Heart left ventricle (tissue), 16 donors: ENCODE results near the gene CELF4. TPM values are rescaled to one million over a fixed set of nuclear protein-coding genes. Genes with fewer than 3 reads are reported as not detected.

Experiments used
- ATAC-seq, 4 donors: fragments of 200-7000 bp; cut with Tn5 transposase; one replicate each; pipeline ENCODE4 v1.9.1; 2020 to 2022; ENCODE audit warnings: moderate library complexity in 4 of 4, mild to moderate bottlenecking in 3 of 4, moderate number of reproducible peaks in 1 of 4
- DNase-seq, 5 donors: peaks; one replicate each; pipeline ENCODE4 v3.0.0-alpha.2; 2020
- H3K27ac ChIP-seq, 12 donors: fragments of 200-600 bp; sonication (generic) in 4 of 12; one replicate each; pipeline versions ENCODE4 v1.5.0 to v1.8.0; 2016 to 2022; ENCODE audit warnings: mild to moderate bottlenecking in 2 of 12
- H3K27me3 ChIP-seq, 9 donors: fragments of 200-600 bp; sonication (generic) in 2 of 9; one replicate each; pipeline versions ENCODE4 v1.5.1 to v1.8.0; 2016 to 2022; ENCODE audit warnings: mild to moderate bottlenecking in 3 of 9
- H3K36me3 ChIP-seq, 9 donors: fragments of 200-600 bp; sonication (generic) in 2 of 9; one replicate each; pipeline versions ENCODE4 v1.5.0 to v1.8.0; 2018 to 2022; ENCODE audit warnings: mild to moderate bottlenecking in 2 of 9
- H3K4me1 ChIP-seq, 12 donors: fragments of 200-600 bp; sonication (generic) in 4 of 12; one replicate each; pipeline versions ENCODE4 v1.5.0 to v1.8.0; 2016 to 2022; ENCODE audit warnings: mild to moderate bottlenecking in 3 of 12
- H3K4me3 ChIP-seq, 12 donors: fragments of 200-600 bp; sonication (generic) in 4 of 12; one replicate each; pipeline versions ENCODE4 v1.5.0 to v1.8.0; 2017 to 2022; ENCODE audit warnings: mild to moderate bottlenecking in 9 of 12, moderate library complexity in 4 of 12
- H3K9me3 ChIP-seq, 12 donors: fragments of 200-600 bp; sonication (generic) in 4 of 12; one replicate each; pipeline versions ENCODE4 v1.5.0 to v1.8.0; 2016 to 2022; ENCODE audit warnings: mild to moderate bottlenecking in 1 of 12
- POLR2A ChIP-seq, 2 donors: fragments of 450-650 bp; IDR thresholded peaks; one replicate each; pipeline ENCODE4 v1.6.1; 2017; ENCODE audit warnings: antibody characterized with exemption in 2 of 2, mild to moderate bottlenecking in 2 of 2, moderate library complexity in 2 of 2
- WGBS, 4 donors: extraction: QIAGEN DNeasy Blood & Tissue Kit in 2 of 4; methylation state at CpG; one replicate each; pipeline versions ENCODE4 v1.1.5 to v1.1.7; 2013 to 2018; 5-methylcytosine and 5-hydroxymethylcytosine counted together
- intact Hi-C, 10 donors: fragments of 100-400 bp; cut with DNase I; formaldehyde crosslinking; loops; one replicate each; pipeline versions ENCODE4 v1.11.1 to v1.14.2; 2022
- polyA plus RNA-seq, 2 donors: library from polyadenylated mRNA; stranded (reverse); fragments of 200-250 nt; gene quantifications; one replicate each; pipeline ENCODE4 v1.2.3, GENCODE V29; 2013
- total RNA-seq, 9 donors: library from RNA; depleted of rRNA in 2 of 9; stranded (reverse); fragments of >200 nt in 2 of 9; fragmentation: NEBNext Ultra II Directional in 3 of 9; extraction: Animal tissue kit (Norgen Biotek cat#: 25700) in 3 of 9; gene quantifications; one replicate each; pipeline versions ENCODE4 v1.1.0 to v1.2.4, GENCODE V29; 2016 to 2023
- TF ChIP-seq, protein P1 (sequence below), 12 donors: fragments of 200-600 bp; sonication (generic) in 4 of 12; IDR thresholded peaks; one replicate each; pipeline versions ENCODE4 v1.5.0 to v1.8.0; 2018 to 2022; ENCODE audit warnings: antibody characterized with exemption in 12 of 12, mild to moderate bottlenecking in 5 of 12
- donor health status: ischemic (EF 13 %, LVEDD 7.1; RV severe dilation, severe dysfunction).
- donor health status: healthy with polysubstance abuse.
- donor health status: DM: no; HTN: yes; CAD: no.
- donor health status: DM: no; HTN: no; CAD: no.
- donor health status: ischemic (EF 25% LVEDD 6.9; RV normal size, moderate dysfunction).
- donor health status: ischemic (EF 25% LVEDD 5.7; RV mildly dilated, moderate dysfunction).
- donor health status: healthy.
- donor health status: DM: yes; HTN: yes; CAD: no.
- donor health status: ischemic (EF 35%, LVEDD 5.7; RV mildly dilated, moderate dysfunction).
- donor health status: nonischemic (EF 11% LVEDD 7.7; RV severe dilation, severe dysfunction).
- donor health status: DM: yes; HTN: yes; CAD: no.
- donor health status: PGD.
- donor health status: ischemic (EF 29% LVEDD 5.4; RV normal size, mild dysfunction).
- donor health status: nonischemic (EF 23%, LVEDD 6.1; RV moderate dilation, normal function).

Gene CELF4
- total and polyA plus RNA-seq, 11 donors = 0.11 to 0.67 (median 0.40) TPM; not detected in 3

DNA sequence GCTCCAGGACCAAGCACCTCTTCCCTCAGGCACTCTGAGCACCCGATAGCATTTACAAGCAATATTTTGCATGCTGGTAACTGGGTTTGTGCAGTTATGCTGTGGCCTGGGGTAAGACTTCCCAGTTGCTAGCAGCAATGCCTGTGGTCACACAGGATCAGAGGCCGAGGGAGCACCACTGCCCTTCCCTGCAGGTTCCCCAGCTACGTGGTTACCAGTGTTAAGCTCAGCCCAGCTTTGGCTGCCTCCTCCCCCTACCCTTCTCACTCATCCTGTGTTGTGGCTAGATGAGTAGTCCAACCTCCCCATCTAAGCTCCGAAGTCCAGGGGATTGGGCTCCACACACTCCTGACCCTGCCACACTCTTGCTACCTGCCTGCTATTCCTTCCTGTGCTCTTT lies 141.1 kb downstream of the CELF4 start:
- no peak overlapping the region for H3K4me3 ChIP-seq
- TF ChIP-seq, protein P1, sequence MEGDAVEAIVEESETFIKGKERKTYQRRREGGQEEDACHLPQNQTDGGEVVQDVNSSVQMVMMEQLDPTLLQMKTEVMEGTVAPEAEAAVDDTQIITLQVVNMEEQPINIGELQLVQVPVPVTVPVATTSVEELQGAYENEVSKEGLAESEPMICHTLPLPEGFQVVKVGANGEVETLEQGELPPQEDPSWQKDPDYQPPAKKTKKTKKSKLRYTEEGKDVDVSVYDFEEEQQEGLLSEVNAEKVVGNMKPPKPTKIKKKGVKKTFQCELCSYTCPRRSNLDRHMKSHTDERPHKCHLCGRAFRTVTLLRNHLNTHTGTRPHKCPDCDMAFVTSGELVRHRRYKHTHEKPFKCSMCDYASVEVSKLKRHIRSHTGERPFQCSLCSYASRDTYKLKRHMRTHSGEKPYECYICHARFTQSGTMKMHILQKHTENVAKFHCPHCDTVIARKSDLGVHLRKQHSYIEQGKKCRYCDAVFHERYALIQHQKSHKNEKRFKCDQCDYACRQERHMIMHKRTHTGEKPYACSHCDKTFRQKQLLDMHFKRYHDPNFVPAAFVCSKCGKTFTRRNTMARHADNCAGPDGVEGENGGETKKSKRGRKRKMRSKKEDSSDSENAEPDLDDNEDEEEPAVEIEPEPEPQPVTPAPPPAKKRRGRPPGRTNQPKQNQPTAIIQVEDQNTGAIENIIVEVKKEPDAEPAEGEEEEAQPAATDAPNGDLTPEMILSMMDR (IDR thresholded peaks at IDR 0.05) = no peak
- no peak for TF ChIP-seq POLR2A (IDR thresholded peaks at IDR 0.05)
- intact Hi-C loops = no loop called here
- no peak for DNase-seq
- no peak overlapping the region for H3K27ac ChIP-seq
- no peak for ATAC-seq
- 77 to 89% (median 85%) methylated on average over 4 of the region's 4 CpGs for WGBS, 4 donors
- H3K9me3 ChIP-seq = no peaks in the 10 kb centered on the region
- no peaks in the 10 kb centered on the region for H3K36me3 ChIP-seq
- no peaks in the 10 kb centered on the region for H3K4me1 ChIP-seq
- no peaks in the 10 kb centered on the region for H3K27me3 ChIP-seq

DNA sequence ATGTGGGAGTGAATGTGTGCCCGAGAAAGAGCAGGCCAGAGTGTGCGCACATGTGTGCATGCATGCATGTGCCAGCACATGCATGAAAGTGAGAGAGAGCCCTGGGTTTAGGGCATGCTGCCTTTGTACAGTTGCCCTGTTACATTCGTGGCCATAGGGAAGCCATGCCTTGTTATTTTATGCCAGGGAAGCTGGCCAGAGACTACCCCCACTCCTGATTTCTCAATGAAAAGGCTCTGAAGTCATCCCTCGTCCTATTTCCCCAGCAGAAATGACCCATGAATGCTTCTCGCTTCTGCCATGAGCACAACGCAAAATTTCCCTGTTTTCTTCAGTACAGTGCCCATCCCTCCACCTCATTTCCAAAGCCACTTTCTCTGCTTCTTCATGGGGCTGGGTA lies 143.0 kb downstream of the CELF4 start:
- no peak overlapping the region for H3K27ac ChIP-seq
- H3K4me3 ChIP-seq = no peak overlapping the region
- DNase-seq (no peak), ATAC-seq (no peak)
- no peaks in the 10 kb centered on the region for H3K4me1 ChIP-seq
- TF ChIP-seq, protein P1 (IDR thresholded peaks at IDR 0.05) = no peak
- no peak for TF ChIP-seq POLR2A (IDR thresholded peaks at IDR 0.05)
- intact Hi-C loops = no loop called here
- 67 to 78% (median 74%) methylated on average over 6 of the region's 6 CpGs for WGBS, 4 donors
- no peaks in the 10 kb centered on the region for H3K36me3 ChIP-seq
- H3K27me3 ChIP-seq = no peaks in the 10 kb centered on the region
- H3K9me3 ChIP-seq = no peaks in the 10 kb centered on the region

DNA sequence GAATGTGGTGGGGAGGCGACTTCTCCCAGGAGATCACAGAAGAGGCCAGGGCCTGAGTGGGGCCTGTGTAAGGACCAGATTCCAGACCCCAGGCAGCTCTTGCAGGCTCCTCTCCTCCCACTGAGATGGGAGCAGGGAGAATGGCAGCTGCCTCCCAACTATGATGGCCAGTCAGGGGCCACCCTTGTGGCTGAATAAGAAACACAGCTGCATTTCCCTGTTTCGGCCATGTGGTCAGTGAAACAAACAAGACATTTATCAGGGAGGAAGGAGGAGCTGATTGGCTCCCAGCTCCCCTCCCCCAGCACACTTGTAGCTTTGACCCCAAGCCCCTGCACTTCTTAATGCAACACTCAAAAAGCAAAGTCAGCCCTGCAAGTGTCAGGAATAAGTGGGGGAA lies 143.5 kb downstream of the CELF4 start:
- no peak overlapping the region for H3K4me3 ChIP-seq
- no peaks in the 10 kb centered on the region for H3K27me3 ChIP-seq
- TF ChIP-seq POLR2A (IDR thresholded peaks at IDR 0.05) = no peak
- TF ChIP-seq, protein P1 (IDR thresholded peaks at IDR 0.05) = no peak
- ATAC-seq = no peak
- intact Hi-C loops = no loop called here
- H3K4me1 ChIP-seq = no peaks in the 10 kb centered on the region
- no peak for DNase-seq
- 63 to 68% (median 65%) methylated on average over 2 of the region's 2 CpGs for WGBS, 4 donors
- H3K36me3 ChIP-seq = no peaks in the 10 kb centered on the region
- no peaks in the 10 kb centered on the region for H3K9me3 ChIP-seq
- no peak overlapping the region for H3K27ac ChIP-seq

DNA sequence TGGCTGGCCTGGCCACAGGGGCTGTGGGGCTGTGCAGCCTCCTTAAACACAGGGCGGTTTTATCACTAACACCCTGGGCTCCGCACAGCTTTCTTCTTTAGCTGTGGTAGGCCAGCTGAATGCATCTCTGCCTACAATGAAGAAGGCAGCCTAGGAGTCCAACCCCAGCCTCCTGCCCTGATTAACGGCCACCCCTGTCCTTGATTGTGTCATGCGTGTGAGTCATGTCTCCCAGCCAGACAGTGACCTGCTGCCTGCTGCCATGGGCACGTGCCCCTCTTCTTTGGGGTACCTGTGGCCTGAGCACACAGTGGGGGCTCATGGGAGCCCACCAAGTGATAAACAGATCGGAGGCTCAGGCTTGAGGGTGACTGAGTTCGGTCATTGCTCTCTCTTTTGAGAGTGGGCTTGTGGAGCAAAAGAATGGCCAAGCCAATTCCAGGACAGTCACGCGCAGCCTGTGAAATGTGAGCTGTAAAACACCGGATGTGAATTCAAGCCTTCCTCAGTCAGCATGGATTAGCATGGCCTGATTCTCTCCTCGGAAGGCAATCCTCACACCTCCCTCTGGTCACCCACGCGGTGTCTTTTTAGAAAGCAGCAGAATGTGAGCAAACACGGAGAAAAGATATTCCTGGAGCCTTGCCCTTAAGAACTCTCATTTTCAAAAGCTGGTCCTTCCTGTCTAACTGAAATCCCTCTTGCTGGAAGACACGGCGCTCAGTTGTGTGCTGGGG lies 144.1 kb downstream of the CELF4 start:
- intact Hi-C loops = no loop called here
- Histone ChIP-seq H3K9me3 (no peaks in the 10 kb centered on the region), H3K27me3 (no peaks in the 10 kb centered on the region), H3K27ac (no peak overlapping the region), H3K4me1 (no peaks in the 10 kb centered on the region), H3K36me3 (no peaks in the 10 kb centered on the region), H3K4me3 (no peak overlapping the region)
- DNase-seq (no peak), ATAC-seq (no peak)
- no peak for TF ChIP-seq POLR2A (IDR thresholded peaks at IDR 0.05)
- TF ChIP-seq, protein P1 (IDR thresholded peaks at IDR 0.05) = no peak
- 76 to 79% (median 78%) methylated on average over 14 to 16 of the region's 16 CpGs for WGBS, 4 donors
